Measurements from ENCODE around the gene SDCBP2. TPM values are rescaled to one million over a fixed set of nuclear protein-coding genes. Genes with fewer than 3 reads are reported as not detected.
"Not testable (repeated sequence)": the region's sequence is repeated elsewhere in the genome, so short reads cannot be mapped to it uniquely, and the experiment has no call there.

The SDCBP2 gene
- total RNA-seq, 2 experiments from 2014 or later: 1.9 to 2.0 TPM

- POLR2A ChIA-PET: interaction anchor here (0.6 to 2.8 kb wide), 7 partner anchors 19 to 97 kb away, joined by 3 to 10 read pairs (median 4); partner anchors contain the start of gene FKBP1A
- ATAC-seq (peak; percentile 90), DNase-seq (peak; percentile 77)
- CTCF ChIA-PET: interaction anchor here (0.6 to 2.8 kb wide), 14 partner anchors 18 to 79 kb away, joined by 3 to 20 read pairs (median 3); partner anchors contain the start of gene FKBP1A
- no peaks in the 10 kb centered on the region for H3K27me3 Mint-ChIP-seq (ENCODE audit: low read depth)
- H3K4me3 Mint-ChIP-seq: peak overlapping the region; percentile 64
- H3K36me3 Mint-ChIP-seq (ENCODE audit: low read depth): peaks cover 88% of the 10 kb centered on the region
- H3K9me3 Mint-ChIP-seq (ENCODE audit: insufficient read depth): peaks cover 18% of the 10 kb centered on the region
- peak overlapping the region; percentile 92 for H3K27ac Mint-ChIP-seq
- peaks cover 61% of the 10 kb centered on the region for H3K4me1 Mint-ChIP-seq (ENCODE audit: low read depth)
These were observed 29.2 kb upstream of the SDCBP2 start for GRCh38 chr20:1357921-1358671.

- Mint-ChIP-seq H3K4me1 (ENCODE audit: low read depth) (peaks cover 32% of the 10 kb centered on the region), H3K27me3 (ENCODE audit: low read depth) (no peaks in the 10 kb centered on the region), H3K4me3 (no peak overlapping the region), H3K27ac (no peak overlapping the region), H3K36me3 (ENCODE audit: low read depth) (peaks cover 81% of the 10 kb centered on the region), H3K9me3 (ENCODE audit: insufficient read depth) (peaks cover 41% of the 10 kb centered on the region)
- POLR2A ChIA-PET: no interaction called here
- ATAC-seq: no peak
- CTCF ChIA-PET: interaction anchor here (0.7 kb wide), 1 partner anchor 36 kb away, joined by 3 read pairs; no protein-coding TSS in a partner anchor
- no peak for DNase-seq
These were observed 25.0 kb upstream of the SDCBP2 start for GRCh38 chr20:1353956-1354355.

GRCh38 chr20:1346315-1346969 is 17.5 kb upstream of the SDCBP2 start:
- DNase-seq (peak; percentile 18), ATAC-seq (peak; percentile 64)
- H3K4me3 Mint-ChIP-seq: peak overlapping the region; percentile 65
- peaks cover 33% of the 10 kb centered on the region for H3K4me1 Mint-ChIP-seq (ENCODE audit: low read depth)
- ChIA-PET POLR2A (no interaction called here), CTCF (no interaction called here)
- H3K27me3 Mint-ChIP-seq (ENCODE audit: low read depth): no peaks in the 10 kb centered on the region
- H3K9me3 Mint-ChIP-seq (ENCODE audit: insufficient read depth): peaks cover 43% of the 10 kb centered on the region
- peak overlapping the region; percentile 88 for H3K27ac Mint-ChIP-seq
- H3K36me3 Mint-ChIP-seq (ENCODE audit: low read depth): peaks cover 47% of the 10 kb centered on the region

- H3K36me3 Mint-ChIP-seq (ENCODE audit: low read depth): peaks cover 40% of the 10 kb centered on the region
- H3K27ac Mint-ChIP-seq: no peak overlapping the region
- no peaks in the 10 kb centered on the region for H3K27me3 Mint-ChIP-seq (ENCODE audit: low read depth)
- CTCF ChIA-PET: interaction anchor here (1.0 to 1.9 kb wide), 3 partner anchors 11 to 33 kb away, joined by 3 to 5 read pairs (median 4); no protein-coding TSS in a partner anchor
- DNase-seq (no peak), ATAC-seq (no peak)
- no peak overlapping the region for H3K4me3 Mint-ChIP-seq
- peaks cover 35% of the 10 kb centered on the region for H3K9me3 Mint-ChIP-seq (ENCODE audit: insufficient read depth)
- H3K4me1 Mint-ChIP-seq (ENCODE audit: low read depth): peaks cover 33% of the 10 kb centered on the region
- POLR2A ChIA-PET: no interaction called here
These were observed 16.8 kb upstream of the SDCBP2 start for GRCh38 chr20:1345756-1346093.

- Mint-ChIP-seq H3K4me1 (ENCODE audit: low read depth) (peaks cover 29% of the 10 kb centered on the region), H3K27me3 (ENCODE audit: low read depth) (no peaks in the 10 kb centered on the region), H3K4me3 (no peak overlapping the region), H3K36me3 (ENCODE audit: low read depth) (peaks cover 35% of the 10 kb centered on the region), H3K9me3 (ENCODE audit: insufficient read depth) (peaks cover 32% of the 10 kb centered on the region), H3K27ac (peak overlapping the region; percentile 79)
- ChIA-PET POLR2A (no interaction called here), CTCF (interaction anchor here (1.0 to 1.9 kb wide), 4 partner anchors 11 to 32 kb away, joined by 3 to 6 read pairs (median 4); partner anchors contain the start of gene SDCBP2)
- peak; percentile 66 for ATAC-seq
- peak; percentile 39 for DNase-seq
These were observed 16.3 kb upstream of the SDCBP2 start for GRCh38 chr20:1345030-1345755.

GRCh38 chr20:1343446-1344124 is 14.6 kb upstream of the SDCBP2 start:
- ATAC-seq; H3K4me3 Mint-ChIP-seq; POLR2A ChIA-PET; H3K27me3 Mint-ChIP-seq (ENCODE audit: low read depth); DNase-seq; H3K27ac Mint-ChIP-seq: not testable (repeated sequence)
- CTCF ChIA-PET: interaction anchor here (0.6 to 1.9 kb wide), 4 partner anchors 13 to 63 kb away, joined by 3 to 6 read pairs (median 4); partner anchors contain the start of gene SDCBP2
- Mint-ChIP-seq H3K36me3 (ENCODE audit: low read depth) (peaks cover 27% of the 10 kb centered on the region), H3K9me3 (ENCODE audit: insufficient read depth) (peaks cover 21% of the 10 kb centered on the region), H3K4me1 (ENCODE audit: low read depth) (peaks cover 30% of the 10 kb centered on the region)

GRCh38 chr20:1341561-1342265 is 12.8 kb upstream of the SDCBP2 start:
- peaks cover 34% of the 10 kb centered on the region for H3K4me1 Mint-ChIP-seq (ENCODE audit: low read depth)
- DNase-seq (no peak), ATAC-seq (no peak)
- CTCF ChIA-PET: interaction anchor here (0.9 kb wide), 1 partner anchor 11 kb away, joined by 5 read pairs; no protein-coding TSS in a partner anchor
- POLR2A ChIA-PET: no interaction called here
- H3K9me3 Mint-ChIP-seq (ENCODE audit: insufficient read depth): peaks cover 3% of the 10 kb centered on the region
- H3K27ac Mint-ChIP-seq: no peak overlapping the region
- peaks cover 16% of the 10 kb centered on the region for H3K36me3 Mint-ChIP-seq (ENCODE audit: low read depth)
- no peaks in the 10 kb centered on the region for H3K27me3 Mint-ChIP-seq (ENCODE audit: low read depth)
- H3K4me3 Mint-ChIP-seq: no peak overlapping the region

- peaks cover 32% of the 10 kb centered on the region for H3K4me1 Mint-ChIP-seq (ENCODE audit: low read depth)
- H3K27me3 Mint-ChIP-seq (ENCODE audit: low read depth): no peaks in the 10 kb centered on the region
- no peaks in the 10 kb centered on the region for H3K9me3 Mint-ChIP-seq (ENCODE audit: insufficient read depth)
- ChIA-PET CTCF (interaction anchor here (1.4 to 1.8 kb wide), 2 partner anchors 10 to 165 kb away, joined by 4 read pairs; partner anchors contain the start of gene SDCBP2), POLR2A (interaction anchor here (0.6 kb wide), 1 partner anchor 13 kb away, joined by 3 read pairs; no protein-coding TSS in a partner anchor)
- DNase-seq (peak; percentile 16), ATAC-seq (no peak)
- H3K36me3 Mint-ChIP-seq (ENCODE audit: low read depth): peaks cover 27% of the 10 kb centered on the region
- H3K4me3 Mint-ChIP-seq: no peak overlapping the region
- H3K27ac Mint-ChIP-seq: no peak overlapping the region
These were observed 9.9 kb upstream of the SDCBP2 start for GRCh38 chr20:1338801-1339200.

GRCh38 chr20:1338096-1338495 is 9.2 kb upstream of the SDCBP2 start:
- Mint-ChIP-seq H3K27ac (peak overlapping the region; percentile 12), H3K27me3 (ENCODE audit: low read depth) (no peaks in the 10 kb centered on the region), H3K4me3 (no peak overlapping the region), H3K4me1 (ENCODE audit: low read depth) (peaks cover 32% of the 10 kb centered on the region), H3K36me3 (ENCODE audit: low read depth) (peaks cover 31% of the 10 kb centered on the region), H3K9me3 (ENCODE audit: insufficient read depth) (no peaks in the 10 kb centered on the region)
- no peak for ATAC-seq
- ChIA-PET CTCF (interaction anchor here (1.4 to 1.8 kb wide), 2 partner anchors 9 to 166 kb away, joined by 4 read pairs; partner anchors contain the start of gene SDCBP2), POLR2A (no interaction called here)
- no peak for DNase-seq

GRCh38 chr20:1337441-1337840 is 8.5 kb upstream of the SDCBP2 start:
- ChIA-PET CTCF (interaction anchor here (1.4 to 1.8 kb wide), 2 partner anchors 8 to 10 kb away, joined by 4 to 5 read pairs; partner anchors contain the start of gene SDCBP2), POLR2A (interaction anchor here (2.2 kb wide), 1 partner anchor 12 kb away, joined by 11 read pairs; no protein-coding TSS in a partner anchor)
- H3K4me1 Mint-ChIP-seq (ENCODE audit: low read depth): peaks cover 37% of the 10 kb centered on the region
- peaks cover 31% of the 10 kb centered on the region for H3K36me3 Mint-ChIP-seq (ENCODE audit: low read depth)
- no peak for ATAC-seq
- peak overlapping the region; percentile 12 for H3K27ac Mint-ChIP-seq
- H3K4me3 Mint-ChIP-seq: no peak overlapping the region
- H3K9me3 Mint-ChIP-seq (ENCODE audit: insufficient read depth): no peaks in the 10 kb centered on the region
- no peaks in the 10 kb centered on the region for H3K27me3 Mint-ChIP-seq (ENCODE audit: low read depth)
- DNase-seq: no peak

Data from activated CD8-positive, alpha-beta T cell treated with anti-CD3 and anti-CD28 coated beads, Interleukin-2, amount 10 ng/mL, durations not matched to agents 7 days and 5 days (primary cell).